ENCODE measurements around the gene NIN. TPM values are rescaled to one million over a fixed set of nuclear protein-coding genes. Genes with fewer than 3 reads are reported as not detected.

The NIN gene
- total RNA-seq, 1 experiment from 2014 or later: 86.1 TPM

DNA sequence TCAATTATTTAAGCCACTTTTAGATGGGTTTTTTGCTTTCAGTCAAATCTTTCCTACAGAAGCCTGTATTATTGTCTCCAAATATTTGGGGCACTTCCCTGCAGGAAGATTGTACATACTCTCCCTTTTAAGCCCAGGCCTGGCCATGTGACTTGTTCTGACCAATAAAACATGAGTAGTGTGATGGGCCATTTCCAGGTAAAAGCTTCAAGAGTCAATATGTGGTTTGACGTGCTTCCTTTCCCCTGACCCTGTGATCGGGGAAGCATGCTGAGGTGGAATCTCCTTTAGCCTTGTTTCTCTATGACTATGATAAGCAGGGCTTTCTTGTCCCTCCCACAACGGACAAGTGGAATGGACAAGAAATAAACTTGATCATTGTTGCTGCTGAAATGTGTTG is 14.2 kb upstream of the NIN start:
- in situ Hi-C loops (cut with HindIII; ENCODE audit: low pct_unique_long_range_greater_than_20kb, low sequenced_read_pairs): no loop called here
- no peak for DNase-seq (ENCODE audit: low read depth, low spot score)

DNA sequence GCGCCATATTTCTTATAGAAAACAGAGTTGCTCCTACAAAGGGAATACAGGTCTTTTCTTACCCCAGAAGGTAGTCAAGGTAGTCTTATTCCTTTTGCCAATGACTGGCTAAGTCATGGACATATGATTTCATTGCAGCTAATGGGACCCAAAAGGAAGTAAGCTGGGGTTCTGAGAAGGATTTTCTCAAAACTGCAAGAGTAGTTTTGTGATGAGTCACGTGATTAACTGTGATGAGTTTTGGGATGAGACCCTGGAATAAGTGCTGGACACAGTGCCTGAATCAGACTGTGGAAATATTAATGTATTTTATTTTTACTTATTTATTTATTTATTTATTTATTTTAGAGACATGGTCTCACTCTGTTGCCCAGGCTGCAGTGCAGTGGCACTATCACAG is 13.4 kb upstream of the NIN start:
- in situ Hi-C loops (cut with HindIII; ENCODE audit: low pct_unique_long_range_greater_than_20kb, low sequenced_read_pairs): no loop called here
- DNase-seq (ENCODE audit: low read depth, low spot score): no peak

DNA sequence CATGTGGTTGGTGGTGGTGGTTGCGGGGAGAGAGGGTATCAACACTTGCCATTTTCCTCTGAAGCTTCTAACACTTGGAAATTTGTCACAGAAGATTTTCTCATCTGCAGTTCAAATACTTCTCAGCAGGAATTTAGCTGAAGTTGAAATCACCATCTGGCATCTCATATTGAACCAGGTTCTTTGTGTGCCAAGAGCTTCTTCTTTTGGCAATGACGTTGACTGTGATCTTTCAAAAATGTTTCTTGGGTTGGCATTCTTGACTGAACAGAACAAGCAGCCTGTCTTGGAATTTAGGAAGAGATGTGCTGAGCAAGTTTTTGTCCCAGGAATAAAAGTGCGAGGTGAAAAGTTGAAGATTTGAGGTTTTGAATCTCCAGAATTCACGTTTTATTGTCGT is 8.7 kb upstream of the NIN start:
- peak; percentile 40 for DNase-seq (ENCODE audit: low read depth, low spot score)
- in situ Hi-C loops (cut with HindIII; ENCODE audit: low pct_unique_long_range_greater_than_20kb, low sequenced_read_pairs): no loop called here

DNA sequence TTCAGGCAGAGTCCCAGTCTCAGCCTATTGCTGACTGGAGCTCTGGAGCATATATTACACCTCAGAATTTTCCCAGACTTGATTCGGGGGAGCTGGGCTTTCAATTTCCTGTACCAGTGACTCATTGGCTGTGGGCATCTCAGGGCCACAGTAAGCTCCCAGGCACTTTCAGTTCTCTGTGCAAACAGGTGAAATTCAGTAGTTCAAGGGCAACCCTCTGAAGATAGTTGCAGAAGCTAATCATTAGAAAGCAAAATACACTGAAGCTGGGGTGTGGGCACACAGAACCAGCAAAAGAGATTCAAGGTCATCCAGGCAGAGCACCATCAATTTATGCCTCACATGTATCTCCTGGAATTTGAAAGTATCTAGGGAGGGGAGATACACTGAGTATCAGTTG is 8.1 kb upstream of the NIN start:
- in situ Hi-C loops (cut with HindIII; ENCODE audit: low pct_unique_long_range_greater_than_20kb, low sequenced_read_pairs): no loop called here
- no peak for DNase-seq (ENCODE audit: low read depth, low spot score)

DNA sequence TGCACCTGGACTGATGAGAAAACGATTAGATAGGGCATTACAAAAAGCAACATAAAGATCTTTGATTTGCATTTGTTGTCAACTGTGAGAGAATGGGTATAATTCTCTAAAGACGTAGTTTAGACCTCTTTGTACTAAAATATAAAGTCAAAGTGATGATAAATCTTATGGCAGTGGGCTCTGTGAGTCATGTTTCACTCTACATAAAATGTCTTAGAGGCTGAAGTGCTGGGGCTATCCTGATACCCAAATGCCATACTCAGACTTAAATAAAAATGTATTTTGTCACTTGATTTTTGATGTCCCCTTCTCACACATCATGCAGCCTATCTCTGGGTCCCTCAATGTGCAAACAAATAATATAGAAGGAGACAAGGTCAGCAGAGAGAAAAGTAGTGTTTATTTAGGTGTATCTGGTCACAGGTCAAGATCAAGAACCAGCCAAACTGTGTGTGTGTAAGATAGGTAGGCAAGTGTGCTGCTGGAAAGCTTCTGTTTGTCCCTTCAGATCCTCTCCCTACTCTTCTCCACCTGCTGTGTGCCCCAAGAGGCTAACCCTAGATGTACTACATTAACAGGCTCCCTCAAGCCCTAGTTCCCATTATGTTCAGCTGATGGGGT is 7.0 kb upstream of the NIN start:
- DNase-seq (ENCODE audit: low read depth, low spot score): no peak
- in situ Hi-C loops (cut with HindIII; ENCODE audit: low pct_unique_long_range_greater_than_20kb, low sequenced_read_pairs): no loop called here

DNA sequence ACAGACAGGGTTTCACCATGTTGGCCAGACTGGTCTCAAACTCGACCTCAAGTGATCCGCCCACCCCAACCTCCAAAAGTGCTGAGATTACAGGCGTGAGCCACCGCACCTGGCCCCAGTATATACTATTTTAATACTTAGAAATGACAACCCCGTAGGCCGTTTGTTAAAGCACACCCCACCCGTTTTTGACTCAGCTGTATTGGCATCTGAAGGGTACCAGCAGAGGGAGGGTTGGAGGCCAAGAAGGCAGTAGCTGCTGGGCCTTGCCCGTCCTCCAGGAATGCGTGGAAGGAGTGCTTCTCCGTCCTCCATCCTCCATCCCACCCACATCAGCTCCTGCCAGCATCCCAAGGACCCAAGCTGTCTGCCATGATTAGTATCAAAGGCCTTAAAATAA is 6.3 kb upstream of the NIN start:
- DNase-seq (ENCODE audit: low read depth, low spot score): no peak
- in situ Hi-C loops (cut with HindIII; ENCODE audit: low pct_unique_long_range_greater_than_20kb, low sequenced_read_pairs): no loop called here

DNA sequence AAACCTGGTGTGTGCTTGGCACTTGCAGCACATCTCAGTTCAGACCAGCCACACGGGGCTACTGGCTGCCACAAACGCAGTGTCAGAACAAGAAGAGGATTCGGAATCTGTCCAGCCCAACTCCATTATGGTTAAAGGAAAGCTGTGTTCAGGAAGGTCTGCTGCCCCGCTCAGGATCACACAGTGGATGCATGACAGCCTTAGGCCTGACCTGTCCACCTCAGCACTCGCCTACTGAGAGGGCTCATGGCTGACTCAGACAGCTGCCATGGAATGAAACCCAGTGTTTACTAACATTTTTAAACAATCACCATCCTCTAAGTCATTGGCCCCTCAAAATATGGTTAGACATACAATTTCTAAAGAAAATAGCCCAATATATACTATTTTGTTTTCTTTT is 5.6 kb upstream of the NIN start:
- in situ Hi-C loops (cut with HindIII; ENCODE audit: low pct_unique_long_range_greater_than_20kb, low sequenced_read_pairs): no loop called here
- no peak for DNase-seq (ENCODE audit: low read depth, low spot score)

DNA sequence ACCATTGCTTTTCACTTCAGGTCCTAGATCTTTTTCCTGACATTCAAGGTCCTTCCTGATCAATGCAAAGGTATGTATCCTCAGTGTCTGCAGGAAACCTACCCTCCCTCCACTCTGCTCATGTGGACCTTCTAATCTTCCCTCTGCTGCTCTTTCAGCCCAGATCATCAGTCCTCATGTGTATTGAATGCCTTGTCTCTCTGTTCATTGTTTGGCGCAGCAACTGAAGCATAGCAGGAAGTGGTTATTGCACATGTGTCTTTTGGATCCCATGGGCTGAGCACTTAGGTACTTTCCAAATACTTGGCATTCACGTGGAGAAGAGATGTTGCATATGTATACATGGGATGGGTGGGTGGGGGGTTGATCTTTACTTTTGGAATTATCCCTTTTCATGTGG is 4.3 kb upstream of the NIN start:
- in situ Hi-C loops (cut with HindIII; ENCODE audit: low pct_unique_long_range_greater_than_20kb, low sequenced_read_pairs): no loop called here
- peak; percentile 98 for DNase-seq (ENCODE audit: low read depth, low spot score)

DNA sequence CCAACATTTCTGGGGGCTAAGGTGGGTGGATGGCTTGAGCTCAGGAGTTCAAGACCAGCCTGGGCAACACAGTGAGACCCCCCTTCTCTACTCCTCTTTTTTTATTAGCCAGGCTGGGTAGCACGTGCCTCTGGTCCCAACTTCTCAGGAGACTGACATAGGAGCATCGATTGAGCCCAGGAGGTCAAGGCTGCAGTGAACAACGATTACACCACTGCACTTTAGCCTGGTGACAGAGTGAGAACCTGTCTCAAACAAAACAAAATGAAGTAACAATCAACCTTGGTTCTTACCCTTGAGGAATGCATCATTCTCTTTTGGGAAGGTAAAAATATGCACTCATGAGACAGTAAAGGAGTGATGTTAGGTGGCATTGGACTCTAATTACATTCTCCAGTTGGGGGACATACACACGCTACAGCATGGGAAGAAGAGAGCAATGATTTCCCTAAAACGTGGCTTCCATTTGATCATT is 3.9 kb upstream of the NIN start:
- no peak for DNase-seq (ENCODE audit: low read depth, low spot score)
- in situ Hi-C loops (cut with HindIII; ENCODE audit: low pct_unique_long_range_greater_than_20kb, low sequenced_read_pairs): no loop called here

DNA sequence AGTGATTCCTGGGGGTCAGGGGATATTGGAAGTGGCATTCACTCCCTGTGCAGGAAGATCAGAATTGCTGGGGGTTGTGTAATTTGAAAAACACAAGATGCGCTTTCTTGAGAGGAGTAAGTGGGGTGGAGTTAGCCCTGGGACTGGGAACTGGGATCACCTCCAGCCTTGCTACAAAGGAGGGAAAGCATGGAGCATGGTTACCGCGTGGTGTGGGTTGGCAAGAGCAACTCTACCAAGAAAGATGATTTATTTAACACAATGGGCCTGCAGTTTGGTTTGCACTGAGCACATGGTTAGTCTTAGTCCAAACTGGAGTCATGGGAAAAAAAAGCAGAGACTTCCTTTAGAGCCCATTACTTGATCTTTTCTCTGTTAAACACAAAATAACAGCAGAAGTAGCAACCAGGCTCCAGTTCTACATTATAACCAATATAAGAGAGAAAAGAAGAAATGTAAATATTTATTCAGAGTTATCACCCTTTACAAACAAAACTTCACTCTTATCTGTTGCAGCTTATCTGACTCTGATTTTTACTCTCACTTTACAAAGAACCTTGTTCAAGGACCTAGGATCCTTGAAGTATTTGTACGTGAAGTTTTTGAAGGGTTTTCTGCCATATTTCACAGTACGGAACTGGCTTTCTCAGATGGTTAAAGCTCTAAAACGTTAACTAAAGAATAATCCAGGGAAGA is 2.1 kb upstream of the NIN start:
- peak; percentile 24 for DNase-seq (ENCODE audit: low read depth, low spot score)
- in situ Hi-C loops (cut with HindIII; ENCODE audit: low pct_unique_long_range_greater_than_20kb, low sequenced_read_pairs): no loop called here

DNA sequence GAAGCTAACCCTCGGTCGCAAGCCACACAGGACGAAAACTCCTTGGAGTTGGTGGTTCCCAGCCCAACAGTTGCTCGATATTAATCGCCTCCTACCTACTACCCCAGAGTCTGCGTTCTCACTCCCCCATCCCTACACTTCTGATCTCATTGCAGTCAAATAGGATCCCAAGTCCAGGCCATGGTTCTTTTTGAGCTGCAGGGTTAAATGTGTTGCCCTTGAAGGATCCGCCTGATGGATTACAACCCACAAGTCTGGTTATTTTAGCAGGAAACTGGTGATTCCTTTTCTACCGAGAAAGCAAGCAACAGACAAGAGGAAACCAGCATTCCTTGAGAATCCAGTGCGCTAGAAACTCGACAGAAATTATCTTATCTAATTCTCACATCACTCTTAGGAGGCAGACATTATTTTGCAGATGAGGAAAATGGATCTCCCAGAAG is 785 bp upstream of the NIN start:
- DNase-seq (ENCODE audit: low read depth, low spot score): peak; percentile 15

DNA sequence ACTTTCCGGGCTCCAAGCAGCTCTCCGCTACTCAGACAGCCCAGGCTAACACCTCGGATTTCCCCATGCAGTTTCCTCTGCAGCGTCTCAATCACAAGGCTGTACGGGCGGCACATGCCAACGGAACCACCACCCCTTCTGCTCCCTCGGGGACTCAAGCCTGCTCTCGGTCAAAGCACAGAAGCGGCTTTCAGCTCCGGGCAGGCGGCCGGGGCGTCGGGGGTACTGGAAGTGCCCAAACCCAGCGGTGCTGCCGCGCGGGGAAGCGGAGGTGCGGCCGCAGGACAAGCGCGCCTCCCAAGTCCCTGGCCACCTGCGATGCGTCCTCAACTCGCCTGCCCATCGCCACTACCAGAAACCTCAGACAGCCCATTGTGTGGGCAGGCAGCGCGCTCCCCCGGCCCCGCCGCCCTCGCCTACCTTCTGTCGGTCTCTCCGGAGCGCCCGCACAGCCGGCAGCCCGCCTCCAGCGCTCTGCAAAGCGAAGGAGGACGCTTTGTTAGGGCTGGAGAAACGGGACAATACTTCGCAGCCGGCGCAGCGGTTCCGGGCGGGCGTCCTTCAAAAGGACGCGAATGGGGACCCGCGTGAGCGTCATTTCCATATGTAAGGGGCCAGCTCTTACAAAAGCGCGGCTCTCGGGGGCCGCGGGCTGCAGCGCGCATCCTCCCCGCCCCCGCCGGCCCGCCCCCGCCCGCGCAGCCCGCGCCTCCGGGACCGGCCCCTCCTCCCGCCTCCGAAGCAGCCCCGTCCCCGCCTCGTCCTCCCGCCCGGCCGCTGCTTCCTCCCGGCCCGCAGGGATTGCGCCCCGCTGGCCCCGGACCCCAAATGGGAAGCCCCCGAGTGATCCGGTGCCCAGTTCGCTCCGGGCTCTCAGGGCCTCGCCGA is 674 bp downstream of the NIN start:
- in situ Hi-C loops (cut with HindIII; ENCODE audit: low pct_unique_long_range_greater_than_20kb, low sequenced_read_pairs): no loop called here
- DNase-seq (ENCODE audit: low read depth, low spot score): peak; percentile 59

More for the DNA sequence above, 785 bp upstream of the NIN start:
- in situ Hi-C loops (cut with HindIII; ENCODE audit: low pct_unique_long_range_greater_than_20kb, low sequenced_read_pairs): no loop called here

DNA sequence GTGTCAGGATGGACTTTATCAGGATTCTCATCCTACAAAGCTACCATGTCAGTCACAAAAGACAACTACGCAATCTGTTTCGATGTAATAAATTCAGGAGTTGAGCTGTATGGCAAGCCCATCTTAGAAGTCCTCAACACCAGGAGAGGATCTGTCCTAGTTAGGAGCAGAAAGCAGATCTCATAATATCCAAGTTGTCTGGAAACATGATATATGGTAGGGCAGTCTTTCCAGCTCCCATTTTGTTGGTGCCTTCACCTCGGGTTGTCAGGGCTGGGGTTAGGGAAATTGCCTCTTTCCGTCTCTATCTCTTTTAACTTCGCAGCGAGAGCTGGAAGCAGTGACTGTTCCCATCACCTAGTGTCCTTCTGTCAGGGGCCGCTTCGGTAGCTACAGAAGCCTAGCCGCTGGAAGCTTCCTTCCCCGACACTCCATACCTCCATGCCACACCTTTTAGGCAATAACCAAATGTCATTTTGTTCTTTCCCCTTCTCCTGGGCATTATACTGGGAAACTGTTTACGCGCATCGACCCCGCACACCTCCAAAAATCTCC is 1.4 kb downstream of the NIN start:
- no peak for DNase-seq (ENCODE audit: low read depth, low spot score)

DNA sequence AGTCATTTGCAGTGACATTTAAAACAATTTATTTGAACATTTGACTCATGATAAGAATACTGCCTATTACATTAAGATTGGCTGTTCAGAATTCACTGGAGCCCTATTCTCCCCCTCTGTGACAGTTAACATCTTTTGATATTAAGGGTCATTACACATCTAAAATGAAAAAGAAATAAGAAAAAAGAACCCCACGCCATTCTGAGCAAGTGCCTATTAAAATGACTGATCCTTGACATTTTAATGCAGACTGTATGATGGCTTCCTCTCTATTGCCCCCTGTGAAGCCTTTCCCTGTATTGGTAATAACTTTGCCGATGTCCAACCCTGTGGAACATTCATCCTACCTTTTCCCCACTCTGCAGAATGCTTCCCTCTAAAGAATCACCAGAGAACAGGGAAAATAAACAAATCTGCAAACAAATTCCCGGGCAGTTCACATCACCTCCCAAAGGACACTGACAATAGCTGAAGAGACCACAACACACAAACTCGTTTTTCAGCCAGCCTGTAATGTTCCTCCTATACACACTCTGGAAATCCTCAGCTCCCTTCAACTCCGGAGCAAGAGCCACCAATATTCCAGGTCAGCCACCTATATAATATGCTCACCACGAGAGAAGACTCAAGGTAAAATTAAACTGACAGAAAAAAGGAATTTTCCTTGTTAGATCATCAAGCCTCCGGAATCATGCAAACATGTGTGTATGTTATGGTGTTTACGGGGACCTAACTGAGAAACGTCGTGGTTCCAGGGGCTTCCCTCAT is 2.1 kb downstream of the NIN start:
- in situ Hi-C loops (cut with HindIII; ENCODE audit: low pct_unique_long_range_greater_than_20kb, low sequenced_read_pairs): no loop called here

More for the DNA sequence above, 1.4 kb downstream of the NIN start:
- in situ Hi-C loops (cut with HindIII; ENCODE audit: low pct_unique_long_range_greater_than_20kb, low sequenced_read_pairs): no loop called here

DNA sequence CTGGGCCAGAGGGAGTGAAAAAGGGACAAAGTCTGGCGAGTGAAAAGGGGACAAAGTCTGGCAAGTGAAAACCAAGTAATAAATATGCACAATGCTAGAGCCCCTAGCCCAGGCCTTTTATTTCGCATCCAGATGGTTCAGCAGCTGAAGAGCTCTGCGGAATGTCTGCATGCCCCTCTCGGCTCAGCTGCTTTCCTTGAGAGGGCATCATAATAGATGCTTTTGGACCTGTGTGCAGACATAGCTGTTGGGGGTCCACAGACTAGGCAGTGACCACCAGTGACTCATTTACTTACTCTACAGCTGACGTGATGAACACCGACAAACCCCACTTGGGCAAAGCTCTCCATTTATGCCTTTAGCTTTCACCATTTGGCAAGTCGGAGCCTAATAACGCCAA is 4.3 kb downstream of the NIN start:
- in situ Hi-C loops (cut with HindIII; ENCODE audit: low pct_unique_long_range_greater_than_20kb, low sequenced_read_pairs): no loop called here
- DNase-seq (ENCODE audit: low read depth, low spot score): no peak

More for the DNA sequence above, 2.1 kb downstream of the NIN start:
- DNase-seq (ENCODE audit: low read depth, low spot score): no peak

DNA sequence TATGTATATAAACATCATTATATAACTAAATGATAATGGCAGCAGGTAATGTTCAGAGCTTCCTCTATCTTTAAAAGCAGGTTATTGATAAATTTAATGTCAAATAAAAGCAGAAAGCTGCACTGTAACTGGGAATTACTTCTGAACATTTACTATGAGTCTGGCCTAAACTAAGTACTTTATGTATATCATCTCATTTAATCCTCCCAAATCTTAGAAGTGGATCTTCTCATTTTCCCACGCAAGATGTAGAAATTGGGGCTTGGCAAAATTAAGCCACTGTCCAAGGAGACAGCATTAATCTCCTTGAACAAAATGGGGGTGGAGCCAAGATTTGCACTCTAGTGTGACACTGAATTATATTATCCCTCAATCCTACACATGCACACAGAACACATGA is 5.7 kb downstream of the NIN start:
- in situ Hi-C loops (cut with HindIII; ENCODE audit: low pct_unique_long_range_greater_than_20kb, low sequenced_read_pairs): no loop called here

DNA sequence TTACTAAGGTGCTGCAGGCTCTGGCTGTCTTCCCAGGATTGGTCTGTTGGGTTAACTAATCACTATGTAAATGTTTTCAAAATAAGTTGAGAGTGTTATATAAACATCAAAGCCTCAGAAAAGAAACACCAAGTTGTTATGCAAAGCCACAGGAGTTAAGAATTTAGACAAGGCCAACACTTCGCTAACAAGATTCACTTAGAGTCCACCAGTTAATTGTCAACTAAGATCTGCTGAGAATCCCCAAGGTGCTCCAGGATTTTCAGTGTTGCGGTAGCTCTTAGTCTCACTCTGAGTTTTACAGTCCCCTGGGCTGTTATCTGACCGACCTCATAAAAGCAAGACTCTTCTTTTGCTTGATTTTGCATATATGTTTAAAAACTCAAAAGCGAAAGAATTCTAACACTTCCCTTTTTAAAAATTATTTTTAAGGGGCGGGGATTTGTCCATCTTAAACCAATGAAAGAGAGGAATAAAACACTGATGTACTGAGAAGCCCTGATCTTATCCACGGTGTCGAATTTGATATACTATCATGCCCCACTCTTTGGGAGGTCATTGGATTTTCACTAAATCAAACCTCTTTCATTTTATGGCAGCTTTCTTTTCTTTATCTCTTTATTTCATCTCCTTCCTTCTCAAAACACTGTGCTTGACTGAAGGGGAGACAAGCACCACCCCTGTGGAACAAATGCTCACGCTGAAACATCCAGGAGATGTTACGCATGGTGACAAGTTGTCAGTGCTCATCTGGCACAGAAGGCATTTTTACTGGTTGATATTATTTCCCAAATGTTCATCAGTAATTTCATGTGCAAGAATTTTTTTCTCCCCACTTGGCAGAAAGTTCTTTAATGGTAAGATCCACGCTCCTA is 7.0 kb downstream of the NIN start:
- in situ Hi-C loops (cut with HindIII; ENCODE audit: low pct_unique_long_range_greater_than_20kb, low sequenced_read_pairs): no loop called here
- DNase-seq (ENCODE audit: low read depth, low spot score): no peak

More for the DNA sequence above, 5.7 kb downstream of the NIN start:
- DNase-seq (ENCODE audit: low read depth, low spot score): no peak

All from SK-MEL-5 (cell line).